Measurements from ENCODE around the gene NOXO1.

NOXO1 gene

GRCh38 chr16:2009791-2010510 is 28.7 kb upstream of the NOXO1 start, which contains the start of gene ZNF598:
ZNF598 (minus strand) TSS chr16:2009821.
- DNase-seq = peak; percentile 74

GRCh38 chr16:2009164-2009711 is 28.0 kb upstream of the NOXO1 start:
- no peak for DNase-seq

DNA sequence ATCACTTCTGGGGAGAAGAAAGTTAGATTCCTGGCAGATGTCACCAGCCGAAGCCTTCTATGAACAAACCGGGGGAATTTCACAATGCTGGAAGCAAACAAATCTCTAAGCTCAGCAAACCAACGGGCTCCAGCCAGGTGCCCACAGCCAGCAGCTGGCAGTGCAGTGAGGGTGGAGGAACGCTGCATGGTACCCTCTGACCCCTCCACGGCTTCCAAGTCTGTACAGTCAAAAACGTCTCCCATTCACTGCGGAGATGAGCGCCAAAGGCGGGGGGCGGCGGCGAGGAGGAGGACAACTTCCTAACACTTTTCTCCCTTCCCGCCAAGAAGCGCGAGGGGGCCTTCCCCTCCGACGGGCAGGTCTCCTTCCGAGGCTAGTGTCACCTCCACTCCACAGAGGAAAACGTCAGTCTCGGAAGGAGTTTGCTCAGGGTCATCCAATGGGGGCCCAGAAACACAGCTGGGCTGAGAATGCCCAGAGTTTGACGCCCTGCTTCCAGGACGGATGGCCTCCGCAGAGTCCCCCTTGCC is 27.4 kb upstream of the NOXO1 start:
- DNase-seq = no peak

DNA sequence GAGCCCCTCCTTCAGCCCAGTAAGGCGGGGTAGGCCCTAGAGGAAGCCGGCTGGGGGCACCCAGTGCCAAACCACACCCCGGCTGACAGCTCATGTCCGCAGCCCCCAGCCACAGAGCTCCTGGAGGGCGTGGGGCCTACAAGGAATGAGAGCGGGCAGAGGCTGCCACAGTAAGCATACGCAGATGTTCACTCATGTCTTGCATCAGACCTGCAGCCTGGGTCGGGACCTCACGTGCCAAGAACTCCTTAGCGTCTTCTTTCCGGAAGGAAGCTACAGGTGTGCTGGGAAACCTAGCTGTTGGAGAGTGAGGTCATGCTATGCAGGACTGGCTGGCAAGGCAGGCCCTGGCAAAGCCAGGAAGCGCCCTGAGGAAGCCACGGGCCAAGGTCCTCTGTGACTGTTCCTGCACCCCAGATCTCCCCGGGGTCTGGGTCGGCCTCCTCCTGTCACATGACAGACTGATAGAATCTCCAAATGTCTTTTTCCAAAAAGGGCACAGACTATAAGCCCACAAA is 26.8 kb upstream of the NOXO1 start:
- no peak for DNase-seq

- DNase-seq = no peak
Measured at GRCh38 chr16:2007081-2007836, 26.0 kb upstream of the NOXO1 start.

GRCh38 chr16:2006317-2006716 is 25.0 kb upstream of the NOXO1 start:
- no peak for DNase-seq

- DNase-seq = no peak
Measured at GRCh38 chr16:2005646-2006045, 24.4 kb upstream of the NOXO1 start.

- no peak for DNase-seq
Measured at GRCh38 chr16:2004795-2005517, 23.7 kb upstream of the NOXO1 start.

DNA sequence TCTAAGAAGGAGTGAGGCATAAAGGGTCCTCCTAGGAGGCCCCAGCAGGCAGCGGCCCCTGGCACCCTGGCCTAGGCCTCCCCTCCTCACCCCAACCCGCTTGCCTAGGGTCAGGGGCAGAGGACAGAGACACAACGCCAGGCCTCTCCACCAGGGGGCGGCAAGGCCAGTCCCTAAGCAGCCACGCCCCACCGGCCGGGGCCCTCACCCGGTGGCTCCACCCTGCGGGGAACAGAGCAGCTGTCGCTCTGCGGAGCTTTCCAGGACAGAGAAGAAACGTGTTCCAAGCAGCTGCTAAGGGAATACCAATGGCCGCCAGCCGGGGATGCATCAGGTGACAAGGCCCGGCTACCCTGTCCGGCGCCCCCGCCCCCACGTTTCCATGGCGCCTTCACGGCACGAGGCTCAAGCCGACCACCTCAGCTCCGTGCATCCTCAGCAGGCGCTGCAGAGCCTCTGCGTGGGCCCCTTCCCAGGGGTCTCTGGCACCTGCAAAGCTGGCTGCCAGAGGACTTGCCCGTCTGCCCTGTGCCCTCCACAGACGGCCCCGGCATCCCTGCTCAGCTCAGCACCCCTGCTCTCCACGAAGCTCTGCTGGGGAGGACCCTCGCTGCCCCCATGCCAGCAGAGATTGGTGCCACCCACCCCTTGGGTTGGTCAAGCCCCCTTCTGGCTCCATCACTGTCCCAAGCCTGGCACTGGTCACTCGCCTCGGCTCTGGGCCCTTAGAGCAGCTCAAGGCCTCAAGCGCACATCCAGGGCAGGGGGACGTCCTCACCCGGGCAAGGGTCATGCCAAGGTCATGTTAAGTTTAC is 22.8 kb upstream of the NOXO1 start:
- peak; percentile 85 for DNase-seq

DNA sequence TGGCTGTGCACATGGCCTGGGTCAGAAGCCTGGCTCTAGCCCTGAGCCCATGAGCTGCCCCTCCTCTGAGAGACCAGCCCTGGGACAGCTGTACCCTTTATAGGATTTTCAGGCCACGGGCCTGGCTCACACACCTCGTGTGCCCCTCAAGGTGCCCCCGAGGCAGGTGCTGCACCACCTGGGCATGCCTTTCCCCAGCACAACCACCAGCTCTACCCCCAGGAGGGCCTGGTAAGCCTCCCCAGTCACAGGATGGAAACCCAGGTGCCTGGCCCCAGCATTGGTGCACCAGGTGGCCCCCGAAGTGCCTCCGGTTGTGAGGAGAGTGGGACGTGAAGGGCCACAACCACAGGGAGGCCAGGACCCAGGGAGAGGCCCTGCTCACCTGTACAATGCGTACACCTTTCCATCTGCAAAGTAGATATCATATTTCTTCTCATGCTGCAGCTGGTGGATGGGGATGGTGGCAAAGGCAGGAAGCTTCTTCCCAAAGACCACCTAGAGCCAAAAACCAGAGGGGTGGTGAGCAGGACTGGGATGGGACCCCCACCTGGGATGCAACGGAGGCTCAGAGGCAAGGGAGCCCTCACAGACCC is 22.1 kb upstream of the NOXO1 start:
- DNase-seq = no peak

DNA sequence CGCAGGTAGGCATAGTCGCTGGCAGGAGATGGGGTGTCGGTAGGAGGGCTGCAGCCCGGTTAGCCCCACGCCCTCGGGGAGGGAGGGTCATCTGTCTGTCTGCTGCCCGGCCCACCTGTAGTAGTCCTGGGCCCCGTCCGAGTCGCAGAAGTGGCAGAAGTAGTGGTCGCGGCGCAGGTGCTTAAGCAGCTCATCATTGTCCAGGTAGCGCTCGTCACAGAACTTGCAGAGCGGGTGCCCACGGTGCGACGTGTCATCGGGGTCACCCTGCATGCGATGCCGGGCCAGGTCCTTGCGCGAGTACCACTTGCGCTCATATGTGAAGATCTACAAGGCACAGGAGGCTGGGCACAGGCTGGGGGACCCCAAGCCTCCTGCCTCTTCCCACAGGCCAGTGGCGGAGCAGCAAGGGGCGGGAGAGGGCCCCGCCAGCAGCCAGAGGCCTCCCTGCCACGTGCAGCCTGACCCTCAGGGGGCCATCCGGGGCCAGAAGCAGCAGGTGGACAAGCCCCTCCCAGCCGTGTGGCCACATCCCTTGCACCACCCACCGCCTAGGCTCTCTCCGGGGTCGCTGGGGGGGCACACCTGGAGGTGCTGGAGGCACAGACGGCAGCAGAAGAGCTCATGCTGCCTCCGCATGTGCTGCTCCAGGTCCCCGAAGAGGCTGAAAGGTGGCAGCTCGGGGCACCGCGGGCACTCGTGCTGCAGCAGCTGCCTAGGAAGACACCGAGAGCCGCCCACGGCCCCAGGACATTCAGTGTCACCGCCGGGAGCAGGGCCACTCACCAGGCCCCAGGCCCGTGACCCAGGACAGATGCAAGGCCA is 21.3 kb upstream of the NOXO1 start:
- no peak for DNase-seq

- DNase-seq = no peak
Measured at GRCh38 chr16:2001456-2002355, 20.4 kb upstream of the NOXO1 start.

DNA sequence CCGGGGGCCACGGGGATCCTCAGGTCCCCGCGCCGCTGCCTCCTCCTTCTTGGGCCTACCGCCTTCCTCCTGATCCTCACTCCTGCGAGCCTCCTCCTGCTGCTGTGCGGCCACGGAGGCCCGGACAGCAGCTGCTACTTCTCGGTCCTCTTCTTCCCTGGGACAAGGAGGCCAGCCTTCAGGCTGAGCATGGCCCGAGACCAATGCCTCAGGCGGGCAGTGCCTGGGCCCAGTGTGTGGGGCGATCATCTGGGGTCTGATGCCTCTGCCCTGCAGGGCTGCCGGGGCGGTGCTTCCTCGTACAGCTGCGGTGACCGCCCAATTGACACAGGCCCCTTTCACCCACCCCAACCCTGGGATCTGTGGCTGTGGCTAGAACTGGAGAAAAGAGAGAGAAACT is 19.8 kb upstream of the NOXO1 start:
- no peak for DNase-seq

DNA sequence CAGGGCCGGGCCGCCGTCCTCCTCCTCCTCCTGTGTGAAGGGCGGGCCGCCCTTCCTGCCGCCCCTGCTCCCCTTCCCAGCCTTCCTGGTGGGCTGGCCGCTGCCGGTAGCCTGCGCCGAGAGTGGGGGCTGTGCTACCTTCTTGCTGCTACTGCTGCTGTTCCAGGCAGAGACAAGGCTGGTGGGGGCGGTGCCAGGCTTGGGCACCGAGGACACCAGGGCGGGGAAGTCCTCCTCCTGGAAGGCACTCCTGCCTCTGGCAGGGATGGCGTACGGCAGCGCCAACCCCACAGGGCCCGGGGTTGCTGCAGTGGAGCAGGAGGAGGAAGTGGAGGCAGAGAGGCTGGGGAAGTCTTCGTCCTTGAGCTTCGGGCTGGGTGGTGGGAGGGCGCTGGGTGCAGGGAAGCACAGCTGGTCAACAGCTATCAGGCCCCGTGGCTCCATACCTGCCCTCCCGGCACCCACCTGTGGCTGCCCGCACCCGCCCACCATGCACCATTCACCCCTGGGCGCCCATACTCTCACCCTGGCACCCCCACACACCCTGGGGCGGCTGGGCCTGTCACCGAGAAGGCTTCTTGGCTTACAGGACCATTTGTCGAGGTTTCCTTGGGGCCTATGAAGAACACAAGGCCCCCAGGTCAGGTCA is 18.7 kb upstream of the NOXO1 start:
- DNase-seq = no peak

- no peak for DNase-seq
Measured at GRCh38 chr16:1998852-1999801, 17.9 kb upstream of the NOXO1 start.

GRCh38 chr16:1998360-1998835 is 17.1 kb upstream of the NOXO1 start:
- DNase-seq = no peak

DNA sequence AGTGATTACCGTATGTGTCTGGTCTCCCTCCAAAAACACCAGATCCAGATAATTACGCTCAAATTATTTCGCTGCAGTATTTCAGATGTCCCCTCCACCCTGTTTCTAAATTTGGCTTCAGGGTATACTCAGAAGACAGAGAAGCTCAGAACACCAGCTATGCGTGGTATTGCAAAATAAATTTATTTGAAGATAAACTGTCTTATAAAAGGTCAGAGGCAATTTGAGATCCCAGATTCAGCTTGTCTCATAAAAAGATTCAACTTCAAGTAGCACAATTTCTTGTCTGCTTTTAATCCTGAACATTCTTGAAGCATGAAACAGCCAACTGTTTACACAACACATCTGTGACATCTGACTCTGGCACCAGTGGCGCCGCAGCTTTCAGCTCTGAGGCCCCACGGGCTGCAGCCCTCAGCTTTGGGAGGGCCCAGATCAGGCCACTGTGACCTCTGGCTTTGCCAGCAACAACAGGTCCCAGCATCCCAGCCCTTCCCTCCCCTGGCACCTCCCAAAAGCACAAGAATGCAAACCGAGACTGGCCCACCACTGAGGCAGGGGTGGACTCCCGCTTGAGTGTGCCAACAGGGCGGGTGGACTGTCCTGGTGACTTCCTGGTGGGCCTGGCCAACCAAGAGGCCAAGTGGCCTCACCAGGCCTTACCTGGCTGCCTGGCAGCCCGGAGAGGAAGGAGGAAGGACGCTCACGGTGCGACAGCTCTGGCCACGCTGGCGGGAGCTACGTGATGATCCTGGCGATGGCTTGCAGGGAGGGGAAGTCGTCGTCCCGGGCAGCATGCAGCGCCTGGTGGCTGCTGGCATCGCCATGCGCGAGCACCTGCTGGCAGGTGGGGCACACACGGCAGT is 16.5 kb upstream of the NOXO1 start:
- DNase-seq = no peak

Data from activated gamma-delta T cell treated with Interleukin-2 at 50 U/mL for 16 hours (primary cell).